GM12878 (cell line): Measurements from ENCODE around the gene TP73. TPM values are rescaled to one million over a fixed set of nuclear protein-coding genes. Genes with fewer than 3 reads are reported as not detected.
A peak's percentile ranks its signal among the peaks of the same experiment; 100 is the strongest.

Experiments
- ATAC-seq: fragments of 200-7000 bp; cut with Tn5 transposase; 3 replicates; pipeline ENCODE4 v1.9.1; 2020; ENCODE audit warnings: mild to moderate bottlenecking, moderate library complexity
- BruUV-seq: library from RNA; stranded (reverse); fragments of 400-500 nt; replicated peaks from 2 replicates; lab custom pipeline; 2021; lab: Mats Ljungman, UMichigan
- CTCF ChIA-PET: fragments of 300-600 bp; sonication (Branson Sonifier 250); formaldehyde crosslinking; extraction: SDS; loops from one replicate; lab custom pipeline; 2021; ENCODE audit warnings: inconsistent platforms; lab: Yijun Ruan, JAX
- POLR2A ChIA-PET: fragments of 350-600 bp; formaldehyde crosslinking; extraction: SDS; loops from one replicate; lab custom pipeline; 2021; ENCODE audit warnings: inconsistent platforms; lab: Charles Lee
- RAD21 ChIA-PET: fragments of 300-600 bp; sonication (Branson Sonifier 250); formaldehyde crosslinking; loops from one replicate; lab custom pipeline; 2023; ENCODE audit warnings: antibody characterized with exemption; ENCODE audit not compliant: unreplicated experiment; lab: Charles Lee
- SMC1A ChIA-PET: fragments of 300-600 bp; sonication (Branson Sonifier 250); formaldehyde crosslinking; loops from one replicate; lab custom pipeline; 2023; ENCODE audit not compliant: unreplicated experiment, uncharacterized antibody; lab: Charles Lee
- DNase-seq: peaks from one replicate; pipeline ENCODE4 v3.0.0-alpha.2; 2011; ENCODE audit warnings: low read depth, low spot score
- FAIRE-seq: peaks from 3 replicates; lab custom pipeline; 2011; peaks lifted over from hg19 to GRCh38; lab: Jason Lieb, UNC
- H2AFZ ChIP-seq: 2 replicates; pipeline ENCODE4 v1.6.0; 2011; ENCODE audit warnings: low read depth, low read length, control low read depth; ENCODE audit not compliant: control insufficient read depth
- H3K27ac ChIP-seq: 2 replicates; pipeline ENCODE4 v1.5.1; 2011; ENCODE audit warnings: control low read depth; ENCODE audit not compliant: control insufficient read depth, insufficient read depth
- H3K27me3 ChIP-seq, 2 experiments: replicated peaks in 1 of 2; 2 replicates each; pipeline versions ENCODE4 v1.6.0 to v1.6.1; 2011; ENCODE audit warnings: low read length in 1 of 2; ENCODE audit not compliant: control insufficient read depth in 2 of 2, insufficient read depth in 2 of 2
- H3K36me3 ChIP-seq, 2 experiments: 2 replicates each; pipeline ENCODE4 v1.5.1; 2011; ENCODE audit warnings: low read length in 1 of 2; ENCODE audit not compliant: control insufficient read depth in 2 of 2, insufficient read depth in 2 of 2
- H3K4me1 ChIP-seq: 2 replicates; pipeline ENCODE4 v1.6.1; 2011; ENCODE audit warnings: mild to moderate bottlenecking, low read length, moderate library complexity, mixed read lengths; ENCODE audit not compliant: control insufficient read depth, insufficient read depth
- H3K4me2 ChIP-seq: 2 replicates; pipeline ENCODE4 v1.6.0; 2011; ENCODE audit warnings: control low read depth; ENCODE audit not compliant: control insufficient read depth, insufficient read depth
- H3K4me3 ChIP-seq: fragments of 200-600 bp; sonication (generic); 2 replicates; pipeline ENCODE4 v1.5.1; 2016
- H3K79me2 ChIP-seq: 2 replicates; pipeline ENCODE4 v1.6.0; 2011; ENCODE audit warnings: low read length; ENCODE audit not compliant: control insufficient read depth, insufficient read depth
- H3K9ac ChIP-seq: 2 replicates; pipeline ENCODE4 v1.8.0; 2011; ENCODE audit warnings: low read length, control low read depth, mixed read lengths; ENCODE audit not compliant: control insufficient read depth, insufficient read depth
- H3K9me3 ChIP-seq: replicated peaks from 3 replicates; pipeline ENCODE4 v1.5.1; 2011; ENCODE audit warnings: mild to moderate bottlenecking, low read length; ENCODE audit not compliant: control insufficient read depth, insufficient read depth
- H4K20me1 ChIP-seq: 2 replicates; pipeline ENCODE4 v1.6.0; 2011; ENCODE audit not compliant: control insufficient read depth, insufficient read depth
- BCL3 ChIP-seq: IDR thresholded peaks from 2 replicates; pipeline ENCODE4 v1.6.1; 2011; ENCODE audit warnings: borderline replicate concordance, low read depth, mild to moderate bottlenecking, moderate library complexity, low read length; ENCODE audit not compliant: insufficient read depth, poor library complexity, severe bottlenecking
- MXI1 ChIP-seq: fragments of 150-350 bp; IDR thresholded peaks from 2 replicates; pipeline ENCODE4 v1.6.1; 2011; ENCODE audit warnings: low read depth, mild to moderate bottlenecking, inconsistent platforms, low read length, improper control_type of control experiment
- ZNF24 ChIP-seq: fragments of 450-650 bp; IDR thresholded peaks from 2 replicates; pipeline ENCODE4 v1.6.1; 2017; ENCODE audit warnings: antibody characterized with exemption, mild to moderate bottlenecking
- ZNF274 ChIP-seq: IDR thresholded peaks from one replicate; pipeline ENCODE4 v1.8.0; 2011; ENCODE audit not compliant: insufficient read length, insufficient read depth
- WGBS: methylation state at CpG from one replicate; pipeline ENCODE4 v1.1.6; 2016; ENCODE audit warnings: low lambda C conversion rate; ENCODE audit not compliant: insufficient replicate concordance, insufficient coverage; ENCODE audit errors: missing lambda C conversion rate; 5-methylcytosine and 5-hydroxymethylcytosine counted together
- in situ Hi-C: fragments of 300-500 bp; cut with MboI; formaldehyde crosslinking; loops from 9 replicates; pipeline ENCODE4 v1.14.3; 2018; ENCODE audit warnings: mixed read lengths
- intact Hi-C: fragments of 100-400 bp; cut with micrococcal nuclease; formaldehyde crosslinking; loops from one replicate; pipeline ENCODE4 v1.14.2; 2022; ENCODE audit not compliant: unreplicated experiment
- polyA plus RNA-seq, 11 experiments: library from polyadenylated mRNA; depleted of rRNA in 4 of 11; unstranded in 6 of 11; stranded (reverse) in 5 of 11; fragments of >200 nt; fragmentation: Nextera tagmentation in 4 of 11; fragmentation: Illumina TruSeq in 1 of 11; extraction: Ambion mirVana in 4 of 11; extraction: Trizol in 1 of 11; gene quantifications; 1 replicate in 1 of 11; 2 replicates in 10 of 11; pipeline versions ENCODE4 v1.2.1 to v1.2.3, GENCODE V29; 2011 to 2016; ENCODE audit warnings: inconsistent platforms in 2 of 11, missing spikeins in 2 of 11, low read depth in 1 of 11
- total RNA-seq, 4 experiments: library from RNA; depleted of rRNA in 3 of 4; stranded (reverse); fragments of >200 nt in 3 of 4; fragmentation: Illumina TruSeq in 1 of 4; extraction: Trizol in 1 of 4; gene quantifications; 2 replicates each; pipeline versions ENCODE4 v1.2.1 to v1.2.3, GENCODE V29; 2013 to 2021

TP73 gene
- total and polyA plus RNA-seq, 10 of the 15 experiments (the other 5 are each of a cell fraction or from before 2014, with no cell fraction given) = 0.08 to 54.2 (median 14.9) TPM

- SMC1A ChIA-PET = no interaction called here
- DNase-seq (no peak), FAIRE-seq (no peak)
- no peaks in the 10 kb centered on the region for H3K27me3 ChIP-seq
- POLR2A ChIA-PET = no interaction called here
- no peak for TF ChIP-seq ZNF24
- TF ChIP-seq BCL3 = peak; percentile 21
- TF ChIP-seq, all 136 proteins: peak for 1
- no peak overlapping the region for H3K4me2 ChIP-seq
- 71% methylated on average over 9 of the region's 9 CpGs for WGBS
- H3K9ac ChIP-seq = no peak overlapping the region
- CTCF ChIA-PET = interaction anchor here (0.8 kb wide), 1 partner anchor 20 kb away, joined by 3 read pairs; the partner anchor contains the start of gene WRAP73
- H2AFZ ChIP-seq = no peak overlapping the region
- intact Hi-C loops (loop anchor here (5.0 kb wide), 1 partner anchor 52 kb away; no protein-coding TSS in a partner anchor), in situ Hi-C loops (no loop called here)
- RAD21 ChIA-PET = interaction anchor here (5.4 kb wide), 1 partner anchor 14 kb away, joined by 42 read pairs; no protein-coding TSS in a partner anchor
- no TSS peak for BruUV-seq
- peaks cover 0 to 12% of the 10 kb centered on the region in 2 experiments; a peak in 2 of 4 replicates for H3K36me3 ChIP-seq
- H3K79me2 ChIP-seq = peaks cover 79% of the 10 kb centered on the region
- no peak for ATAC-seq
- peaks cover 72% of the 10 kb centered on the region for H3K4me1 ChIP-seq
- no peaks in the 10 kb centered on the region for H4K20me1 ChIP-seq
- no peak overlapping the region for H3K27ac ChIP-seq
- no peaks in the 10 kb centered on the region for H3K9me3 ChIP-seq
- no peak overlapping the region for H3K4me3 ChIP-seq
These were observed 17.7 kb downstream of the TP73 start for GRCh38 chr1:3669971-3670431.

- no TSS peak for BruUV-seq
- Histone ChIP-seq H3K79me2 (peaks cover 84% of the 10 kb centered on the region), H2AFZ (no peak overlapping the region), H3K36me3 (peaks cover 0 to 12% of the 10 kb centered on the region in 2 experiments; a peak in 2 of 4 replicates), H3K9ac (no peak overlapping the region), H3K4me3 (no peak overlapping the region), H3K4me2 (peak overlapping the region; percentile 56), H3K27ac (peak overlapping the region; percentile 93; the same call in 1 of the 2 replicates), H4K20me1 (no peaks in the 10 kb centered on the region), H3K4me1 (peaks cover 79% of the 10 kb centered on the region), H3K9me3 (no peaks in the 10 kb centered on the region), H3K27me3 (no peaks in the 10 kb centered on the region)
- in situ Hi-C loops = no loop called here
- DNase-seq (no peak), ATAC-seq (no peak), FAIRE-seq (no peak)
- WGBS = 85% methylated on average over 15 of the region's 15 CpGs
- ChIA-PET SMC1A (interaction anchor here (3.8 kb wide), 1 partner anchor 16 kb away, joined by 65 read pairs; the partner anchor contains the start of gene TP73), POLR2A (interaction anchor here (4.0 kb wide), 1 partner anchor 16 kb away, joined by 65 read pairs; the partner anchor contains the start of gene TP73), RAD21 (interaction anchor here (0.8 to 5.4 kb wide), 3 partner anchors 15 to 52 kb away, joined by 3 to 42 read pairs (median 17); partner anchors contain the start of gene TP73), CTCF (interaction anchor here (0.9 kb wide), 1 partner anchor 18 kb away, joined by 3 read pairs; no protein-coding TSS in a partner anchor)
- intact Hi-C loops = no loop called here
- TF ChIP-seq ZNF274 = no peak
- no peak for TF ChIP-seq MXI1
These were observed 18.5 kb downstream of the TP73 start for GRCh38 chr1:3670823-3671265.
